H9 (cell line): ENCODE measurements around the gene GPR87. TPM values are rescaled to one million over a fixed set of nuclear protein-coding genes. Genes with fewer than 3 reads are reported as not detected.

Source experiments
- DNase-seq: peaks from one replicate; pipeline ENCODE4 v3.0.0-alpha.2; 2017
- H2AFZ ChIP-seq: one replicate; pipeline ENCODE4 v1.6.1; 2013; ENCODE audit warnings: mild to moderate bottlenecking, low read length, control low read depth, moderate library complexity
- H2AK5ac ChIP-seq: 2 replicates; pipeline ENCODE4 v1.6.1; 2013; ENCODE audit warnings: low read length, control low read depth, mixed read lengths; ENCODE audit not compliant: insufficient read length
- H2BK120ac ChIP-seq: one replicate; pipeline ENCODE4 v1.6.1; 2013; ENCODE audit warnings: low read depth, mild to moderate bottlenecking, low read length, control low read depth, inconsistent platforms; ENCODE audit not compliant: poor library complexity, severe bottlenecking
- H2BK12ac ChIP-seq: 2 replicates; pipeline ENCODE4 v1.6.1; 2013; ENCODE audit warnings: low read length, control low read depth, mixed read lengths, low read depth; ENCODE audit not compliant: insufficient read length
- H2BK15ac ChIP-seq: 2 replicates; pipeline ENCODE4 v1.6.1; 2013; ENCODE audit warnings: low read depth, low read length, control low read depth
- H2BK20ac ChIP-seq: one replicate; pipeline ENCODE4 v1.6.1; 2013; ENCODE audit warnings: low read depth, mild to moderate bottlenecking, low read length, control low read depth, inconsistent platforms; ENCODE audit not compliant: poor library complexity, severe bottlenecking
- H2BK5ac ChIP-seq: 2 replicates; pipeline ENCODE4 v1.6.1; 2013; ENCODE audit warnings: low read length, control low read depth, mixed read lengths; ENCODE audit not compliant: insufficient read length
- H3K14ac ChIP-seq: 2 replicates; pipeline ENCODE4 v1.6.1; 2013; ENCODE audit warnings: low read length, control low read depth; ENCODE audit not compliant: insufficient read depth
- H3K18ac ChIP-seq: 2 replicates; pipeline ENCODE4 v1.6.1; 2013; ENCODE audit warnings: low read depth, mild to moderate bottlenecking, mixed read lengths, low read length, control low read depth; ENCODE audit not compliant: insufficient read length
- H3K23ac ChIP-seq: 2 replicates; pipeline ENCODE4 v1.6.1; 2013; ENCODE audit warnings: low read length, control low read depth, mixed read lengths, low read depth; ENCODE audit not compliant: insufficient read length
- H3K23me2 ChIP-seq: 2 replicates; pipeline ENCODE4 v1.6.1; 2013; ENCODE audit warnings: low read depth, mild to moderate bottlenecking, mixed read lengths, low read length, control low read depth; ENCODE audit not compliant: insufficient read length, poor library complexity, severe bottlenecking
- H3K27ac ChIP-seq: 2 replicates; pipeline ENCODE4 v1.5.1; 2013; ENCODE audit warnings: low read length, control low read depth, mixed read lengths, low read depth; ENCODE audit not compliant: insufficient read length
- H3K27me3 ChIP-seq: 2 replicates; pipeline ENCODE4 v1.6.1; 2013; ENCODE audit warnings: low read length, control low read depth, inconsistent platforms; ENCODE audit not compliant: insufficient read depth
- H3K4ac ChIP-seq: 2 replicates; pipeline ENCODE4 v1.6.1; 2013; ENCODE audit warnings: low read depth, mild to moderate bottlenecking, control low read depth, inconsistent platforms, low read length, moderate library complexity
- H3K4me1 ChIP-seq: 2 replicates; pipeline ENCODE4 v1.6.1; 2013; ENCODE audit warnings: low read length, control low read depth, inconsistent platforms; ENCODE audit not compliant: insufficient read depth
- H3K4me2 ChIP-seq: 2 replicates; pipeline ENCODE4 v1.6.1; 2013; ENCODE audit warnings: low read length, control low read depth, mixed read lengths; ENCODE audit not compliant: insufficient read length, insufficient read depth
- H3K56ac ChIP-seq: 2 replicates; pipeline ENCODE4 v1.6.1; 2013; ENCODE audit warnings: low read depth, mild to moderate bottlenecking, mixed read lengths, low read length, control low read depth; ENCODE audit not compliant: insufficient read length
- H3K79me1 ChIP-seq: 2 replicates; pipeline ENCODE4 v1.6.1; 2013; ENCODE audit warnings: low read depth, mild to moderate bottlenecking, moderate library complexity, low read length, control low read depth, inconsistent platforms; ENCODE audit not compliant: insufficient read depth, poor library complexity, severe bottlenecking
- H3K79me2 ChIP-seq: 2 replicates; pipeline ENCODE4 v1.6.1; 2013; ENCODE audit warnings: low read length, control low read depth, inconsistent platforms; ENCODE audit not compliant: insufficient read depth
- H3K9ac ChIP-seq: 2 replicates; pipeline ENCODE4 v1.6.1; 2013; ENCODE audit warnings: low read length, control low read depth, mixed read lengths; ENCODE audit not compliant: insufficient read length; ENCODE audit errors: extremely low read depth
- H3K9me3 ChIP-seq: one replicate; pipeline ENCODE4 v1.6.1; 2013; ENCODE audit warnings: low read depth, low read length, inconsistent platforms; ENCODE audit not compliant: control insufficient read depth
- H3T11ph ChIP-seq: one replicate; pipeline ENCODE4 v1.6.1; 2013; ENCODE audit warnings: mild to moderate bottlenecking, low read length, control low read depth, inconsistent platforms
- H4K20me1 ChIP-seq: one replicate; pipeline ENCODE4 v1.6.1; 2013; ENCODE audit not compliant: control insufficient read depth, insufficient read length, insufficient read depth
- H4K5ac ChIP-seq: 2 replicates; pipeline ENCODE4 v1.6.1; 2013; ENCODE audit warnings: low read depth, mild to moderate bottlenecking, mixed read lengths, low read length, control low read depth; ENCODE audit not compliant: insufficient read length
- H4K8ac ChIP-seq: replicated peaks from 2 replicates; pipeline ENCODE4 v1.6.1; 2013; ENCODE audit warnings: low read length, control low read depth, mixed read lengths, low read depth; ENCODE audit not compliant: insufficient read length
- H4K91ac ChIP-seq: 2 replicates; pipeline ENCODE4 v1.6.1; 2013; ENCODE audit warnings: low read depth, mild to moderate bottlenecking, moderate library complexity, mixed read lengths, low read length, control low read depth; ENCODE audit not compliant: insufficient read length
- H3K27ac Mint-ChIP-seq, 3 experiments: 2 replicates in 2 of 3; 3 replicates in 1 of 3; pipeline ENCODE4 v1.8.0; 2020 to 2021; ENCODE audit warnings: mixed read lengths in 3 of 3, mild to moderate bottlenecking in 1 of 3, moderate library complexity in 1 of 3
- H3K27me3 Mint-ChIP-seq: 2 replicates; pipeline ENCODE4 v1.8.0; 2021; ENCODE audit warnings: low read depth, mild to moderate bottlenecking, moderate library complexity, mixed read lengths
- H3K36me3 Mint-ChIP-seq, 3 experiments: 2 replicates in 2 of 3; 3 replicates in 1 of 3; pipeline ENCODE4 v1.8.0; 2020 to 2021; ENCODE audit warnings: low read depth in 3 of 3, mixed read lengths in 3 of 3; ENCODE audit not compliant: insufficient read depth in 1 of 3
- H3K4me1 Mint-ChIP-seq, 2 experiments: 2 replicates each; pipeline ENCODE4 v1.8.0; 2020; ENCODE audit warnings: mixed read lengths in 2 of 2
- H3K4me3 Mint-ChIP-seq, 2 experiments: 2 replicates in 1 of 2; 3 replicates in 1 of 2; pipeline ENCODE4 v1.8.0; 2020 to 2021; ENCODE audit warnings: mild to moderate bottlenecking in 2 of 2, mixed read lengths in 2 of 2, moderate library complexity in 1 of 2
- H3K9me3 Mint-ChIP-seq, 2 experiments: 2 replicates in 1 of 2; 3 replicates in 1 of 2; pipeline ENCODE4 v1.8.0; 2020; ENCODE audit warnings: mild to moderate bottlenecking in 2 of 2, mixed read lengths in 2 of 2, moderate library complexity in 1 of 2
- WGBS: extraction: QIAGEN DNeasy Blood & Tissue Kit; methylation state at CpG from one replicate; pipeline ENCODE4 v1.1.7; 2013; ENCODE audit warnings: missing lambda C conversion rate, low lambda C conversion rate, mixed read lengths; ENCODE audit not compliant: insufficient read length; ENCODE audit errors: extremely low coverage; 5-methylcytosine and 5-hydroxymethylcytosine counted together
- total RNA-seq: library from RNA; stranded (reverse); gene quantifications from 2 replicates; pipeline ENCODE4 v1.2.1, GENCODE V29; 2021
- TF ChIP-seq, protein P1 (sequence below): fragments of 200-600 bp; sonication (generic); conservative IDR thresholded peaks from 3 replicates; pipeline ENCODE4 v1.8.0; 2021; ENCODE audit warnings: antibody characterized with exemption, mild to moderate bottlenecking

GPR87 gene
- total RNA-seq, 1 experiment from 2014 or later, result 0.33 TPM

DNA sequence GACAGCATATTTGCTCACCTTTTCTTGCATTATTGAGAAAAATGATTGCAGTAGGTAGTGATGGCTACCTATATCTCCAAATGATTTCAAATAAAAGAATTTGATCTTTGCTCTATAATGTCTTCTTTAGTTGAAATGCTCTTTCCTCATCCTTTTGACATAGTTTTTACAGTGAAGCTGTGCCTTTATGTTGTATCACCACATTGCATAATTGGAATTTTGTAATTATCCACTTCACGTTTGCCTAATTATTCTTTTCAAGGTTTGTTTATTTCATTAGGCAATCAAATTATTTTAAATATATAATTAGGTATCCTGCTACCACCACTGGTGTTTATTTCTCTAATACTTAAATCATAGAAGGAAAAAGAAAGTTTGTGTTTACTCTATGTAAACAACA is 34.0 kb upstream of the GPR87 start:
- Mint-ChIP-seq H3K27me3 (no peaks in the 10 kb centered on the region), H3K27ac (no peak overlapping the region), H3K36me3 (no peaks in the 10 kb centered on the region; a peak in 1 of 7 replicates), H3K4me1 (peaks cover 14 to 32% of the 10 kb centered on the region in 2 experiments), H3K9me3 (no peaks in the 10 kb centered on the region), H3K4me3 (no peak overlapping the region)
- H2AFZ ChIP-seq, result no peak overlapping the region
- no peak overlapping the region for H3K23ac ChIP-seq
- peaks cover 4% of the 10 kb centered on the region for H3K4me1 ChIP-seq
- no peaks in the 10 kb centered on the region for H4K20me1 ChIP-seq
- H4K8ac ChIP-seq, result no peak overlapping the region
- DNase-seq, result no peak
- no peak overlapping the region for H3K14ac ChIP-seq
- no peaks in the 10 kb centered on the region for H3K9me3 ChIP-seq
- no peak overlapping the region for H2BK20ac ChIP-seq
- no peak overlapping the region for H3K9ac ChIP-seq
- H2BK12ac ChIP-seq, result no peak overlapping the region
- no peak overlapping the region for H4K91ac ChIP-seq
- H2BK15ac ChIP-seq, result no peak overlapping the region
- H3K18ac ChIP-seq, result no peak overlapping the region
- H2AK5ac ChIP-seq, result no peak overlapping the region
- H4K5ac ChIP-seq, result no peak overlapping the region
- no peaks in the 10 kb centered on the region for H3K79me1 ChIP-seq
- no CpG with 5 or more reads among the region's 1 CpG for WGBS
- H3K27me3 ChIP-seq, result no peaks in the 10 kb centered on the region
- H2BK120ac ChIP-seq, result no peak overlapping the region
- H2BK5ac ChIP-seq, result no peak overlapping the region
- TF ChIP-seq, protein P1, sequence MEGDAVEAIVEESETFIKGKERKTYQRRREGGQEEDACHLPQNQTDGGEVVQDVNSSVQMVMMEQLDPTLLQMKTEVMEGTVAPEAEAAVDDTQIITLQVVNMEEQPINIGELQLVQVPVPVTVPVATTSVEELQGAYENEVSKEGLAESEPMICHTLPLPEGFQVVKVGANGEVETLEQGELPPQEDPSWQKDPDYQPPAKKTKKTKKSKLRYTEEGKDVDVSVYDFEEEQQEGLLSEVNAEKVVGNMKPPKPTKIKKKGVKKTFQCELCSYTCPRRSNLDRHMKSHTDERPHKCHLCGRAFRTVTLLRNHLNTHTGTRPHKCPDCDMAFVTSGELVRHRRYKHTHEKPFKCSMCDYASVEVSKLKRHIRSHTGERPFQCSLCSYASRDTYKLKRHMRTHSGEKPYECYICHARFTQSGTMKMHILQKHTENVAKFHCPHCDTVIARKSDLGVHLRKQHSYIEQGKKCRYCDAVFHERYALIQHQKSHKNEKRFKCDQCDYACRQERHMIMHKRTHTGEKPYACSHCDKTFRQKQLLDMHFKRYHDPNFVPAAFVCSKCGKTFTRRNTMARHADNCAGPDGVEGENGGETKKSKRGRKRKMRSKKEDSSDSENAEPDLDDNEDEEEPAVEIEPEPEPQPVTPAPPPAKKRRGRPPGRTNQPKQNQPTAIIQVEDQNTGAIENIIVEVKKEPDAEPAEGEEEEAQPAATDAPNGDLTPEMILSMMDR, result no peak
- no peaks in the 10 kb centered on the region for H3K23me2 ChIP-seq
- H3K56ac ChIP-seq, result no peak overlapping the region
- no peak overlapping the region for H3T11ph ChIP-seq
- H3K4ac ChIP-seq, result no peak overlapping the region
- no peaks in the 10 kb centered on the region for H3K79me2 ChIP-seq
- H3K27ac ChIP-seq, result no peak overlapping the region
- H3K4me2 ChIP-seq, result no peak overlapping the region
